ENCODE results near the gene ERICH2.

- no peak for TF ChIP-seq CTCF (IDR thresholded peaks at IDR 0.05)
- no peak for TF ChIP-seq SIN3A (IDR thresholded peaks at IDR 0.05; ENCODE audit: borderline replicate concordance, insufficient read depth, low read depth, low read length)
- TF ChIP-seq POLR2AphosphoS5 (IDR thresholded peaks at IDR 0.05; ENCODE audit: low read depth, low read length) = no peak
These were observed 36.2 kb upstream of the ERICH2 start for GRCh38 chr2:170733798-170734600.
